ENCODE results near the gene DDX31.

GRCh38 chr9:132638240-132638639 is 31.5 kb downstream of the DDX31 start:
- TF ChIP-seq CTCF (IDR thresholded peaks at IDR 0.05) (no peak), EP300 (IDR thresholded peaks at IDR 0.05) (no peak)
